ENCODE measurements around the gene ANO1.

The ANO1 gene

GRCh38 chr11:70226967-70227366, 148.8 kb downstream of the ANO1 start:
- H3K27me3 ChIP-seq (ENCODE audit: insufficient read depth, low read depth): peaks cover 5% of the 10 kb centered on the region; the same call in 1 of the 2 replicates
- no peaks in the 10 kb centered on the region for H3K36me3 ChIP-seq (ENCODE audit: insufficient read depth)
- no peak overlapping the region for H3K27ac ChIP-seq
- H2AFZ ChIP-seq (ENCODE audit: low read depth): no peak overlapping the region
- no peak overlapping the region for H3K4me3 ChIP-seq (IDR thresholded peaks at IDR 0.05; ENCODE audit: insufficient read depth, low read depth, low read length)
- TF ChIP-seq CTCF (conservative IDR thresholded peaks at IDR 0.05; ENCODE audit: low read depth, low read length): no peak
- H3K4me2 ChIP-seq: no peak overlapping the region
- no peaks in the 10 kb centered on the region for H3K4me1 ChIP-seq (ENCODE audit: low read depth, poor library complexity, severe bottlenecking)
- no peak overlapping the region for H3K9ac ChIP-seq
- H3K79me2 ChIP-seq (ENCODE audit: insufficient read depth, low read depth): no peaks in the 10 kb centered on the region
- no peaks in the 10 kb centered on the region for H4K20me1 ChIP-seq (ENCODE audit: insufficient read depth)

GRCh38 chr11:70229737-70230136, 151.6 kb downstream of the ANO1 start:
- Histone ChIP-seq H2AFZ (ENCODE audit: low read depth) (no peak overlapping the region), H3K27me3 (ENCODE audit: insufficient read depth, low read depth) (peaks cover 5% of the 10 kb centered on the region; the same call in 1 of the 2 replicates)
- no peak for TF ChIP-seq CTCF (conservative IDR thresholded peaks at IDR 0.05; ENCODE audit: low read depth, low read length)

GRCh38 chr11:70230151-70230839, 152.2 kb downstream of the ANO1 start:
- no peak overlapping the region for H3K27ac ChIP-seq
- no peak overlapping the region for H2AFZ ChIP-seq (ENCODE audit: low read depth)
- no peak overlapping the region for H3K4me2 ChIP-seq
- H3K9ac ChIP-seq: no peak overlapping the region
- H3K4me3 ChIP-seq (IDR thresholded peaks at IDR 0.05; ENCODE audit: insufficient read depth, low read depth, low read length): no peak overlapping the region
- no peaks in the 10 kb centered on the region for H3K36me3 ChIP-seq (ENCODE audit: insufficient read depth)
- H3K79me2 ChIP-seq (ENCODE audit: insufficient read depth, low read depth): no peaks in the 10 kb centered on the region
- TF ChIP-seq CTCF (conservative IDR thresholded peaks at IDR 0.05; ENCODE audit: low read depth, low read length): no peak
- H3K4me1 ChIP-seq (ENCODE audit: low read depth, poor library complexity, severe bottlenecking): no peaks in the 10 kb centered on the region
- no peaks in the 10 kb centered on the region for H4K20me1 ChIP-seq (ENCODE audit: insufficient read depth)
- peaks cover 5% of the 10 kb centered on the region; the same call in 1 of the 2 replicates for H3K27me3 ChIP-seq (ENCODE audit: insufficient read depth, low read depth)

More at GRCh38 chr11:70229737-70230136, 151.6 kb downstream of the ANO1 start:
- no peaks in the 10 kb centered on the region for H3K79me2 ChIP-seq (ENCODE audit: insufficient read depth, low read depth)
- no peak overlapping the region for H3K9ac ChIP-seq
- H3K36me3 ChIP-seq (ENCODE audit: insufficient read depth): no peaks in the 10 kb centered on the region
- H3K4me1 ChIP-seq (ENCODE audit: low read depth, poor library complexity, severe bottlenecking): no peaks in the 10 kb centered on the region
- H3K4me2 ChIP-seq: no peak overlapping the region
- H3K4me3 ChIP-seq (IDR thresholded peaks at IDR 0.05; ENCODE audit: insufficient read depth, low read depth, low read length): no peak overlapping the region
- no peaks in the 10 kb centered on the region for H4K20me1 ChIP-seq (ENCODE audit: insufficient read depth)
- no peak overlapping the region for H3K27ac ChIP-seq

- no peak overlapping the region for H2AFZ ChIP-seq (ENCODE audit: low read depth)
- no peak for TF ChIP-seq CTCF (conservative IDR thresholded peaks at IDR 0.05; ENCODE audit: low read depth, low read length)
- H3K4me1 ChIP-seq (ENCODE audit: low read depth, poor library complexity, severe bottlenecking): no peaks in the 10 kb centered on the region
- no peak overlapping the region for H3K4me2 ChIP-seq
- no peak overlapping the region for H3K4me3 ChIP-seq (IDR thresholded peaks at IDR 0.05; ENCODE audit: insufficient read depth, low read depth, low read length)
- no peaks in the 10 kb centered on the region for H4K20me1 ChIP-seq (ENCODE audit: insufficient read depth)
- no peak overlapping the region for H3K9ac ChIP-seq
- peaks cover 5% of the 10 kb centered on the region; the same call in 1 of the 2 replicates for H3K27me3 ChIP-seq (ENCODE audit: insufficient read depth, low read depth)
- no peaks in the 10 kb centered on the region for H3K36me3 ChIP-seq (ENCODE audit: insufficient read depth)
- no peaks in the 10 kb centered on the region for H3K79me2 ChIP-seq (ENCODE audit: insufficient read depth, low read depth)
- H3K27ac ChIP-seq: no peak overlapping the region
Measured at GRCh38 chr11:70230840-70231710, 153.0 kb downstream of the ANO1 start.

Measured in KMS-11 (cell line).